Fibroblast of lung (primary cell): ENCODE data around the gene FANK1. TPM values are rescaled to one million over a fixed set of nuclear protein-coding genes. Genes with fewer than 3 reads are reported as not detected.

Experiments
- DNase-seq, 2 donors: peaks; one replicate each; pipeline versions ENCODE4 v3.0.0 to v3.0.0-alpha.2; 2010; ENCODE audit warnings: low read depth in 2 of 2
- H2AFZ ChIP-seq: 2 replicates; pipeline ENCODE4 v1.5.1; 2012; ENCODE audit warnings: low read length, control low read depth, inconsistent platforms
- H3K27ac ChIP-seq: 2 replicates; pipeline ENCODE4 v1.5.1; 2011; ENCODE audit warnings: low read length, control low read depth; ENCODE audit not compliant: insufficient read depth
- H3K27me3 ChIP-seq: 2 replicates; pipeline ENCODE4 v1.5.1; 2011; ENCODE audit warnings: mild to moderate bottlenecking, low read length; ENCODE audit not compliant: control insufficient read depth, insufficient read depth
- H3K36me3 ChIP-seq: 2 replicates; pipeline ENCODE4 v1.5.1; 2011; ENCODE audit warnings: low read length; ENCODE audit not compliant: control insufficient read depth, insufficient read depth
- H3K4me1 ChIP-seq: 2 replicates; pipeline ENCODE4 v1.5.1; 2011; ENCODE audit warnings: low read length; ENCODE audit not compliant: control insufficient read depth, insufficient read depth; ENCODE audit errors: extremely low read depth
- H3K4me2 ChIP-seq: 2 replicates; pipeline ENCODE4 v1.5.1; 2011; ENCODE audit warnings: low read length, control low read depth; ENCODE audit not compliant: insufficient read depth; ENCODE audit errors: extremely low read depth
- H3K4me3 ChIP-seq, 4 experiments: fragments of 200-600 bp in 1 of 4; sonication (generic) in 1 of 4; replicated peaks in 1 of 4; 2 replicates each; pipeline ENCODE4 v1.5.1; 2011 to 2016; ENCODE audit warnings: low read length in 4 of 4, low read depth in 3 of 4, mild to moderate bottlenecking in 3 of 4, control low read depth in 2 of 4, inconsistent platforms in 1 of 4, mixed read lengths in 1 of 4; ENCODE audit not compliant: insufficient read depth in 1 of 4; ENCODE audit errors: control extremely low read depth in 1 of 4
- H3K79me2 ChIP-seq: 2 replicates; pipeline ENCODE4 v1.5.1; 2012; ENCODE audit warnings: mild to moderate bottlenecking, low read length, inconsistent platforms; ENCODE audit not compliant: control insufficient read depth, insufficient read depth
- H3K9ac ChIP-seq: 2 replicates; pipeline ENCODE4 v1.5.1; 2011; ENCODE audit warnings: mild to moderate bottlenecking, low read length, control low read depth; ENCODE audit not compliant: insufficient read depth
- H3K9me3 ChIP-seq: 2 replicates; pipeline ENCODE4 v1.5.1; 2012; ENCODE audit warnings: low read depth, low read length; ENCODE audit not compliant: control insufficient read depth, insufficient read depth
- H4K20me1 ChIP-seq: 2 replicates; pipeline ENCODE4 v1.5.1; 2011; ENCODE audit warnings: low read length; ENCODE audit not compliant: control insufficient read depth, insufficient read depth; ENCODE audit errors: extremely low read depth
- CTCF ChIP-seq, 2 donors: IDR thresholded peaks in 1 of 2; conservative IDR thresholded peaks in 1 of 2; 1 replicate in 1 of 2; 2 replicates in 1 of 2; pipeline ENCODE4 v1.5.1; 2011 to 2012; ENCODE audit warnings: low read length in 2 of 2, control low read depth in 1 of 2, inconsistent platforms in 1 of 2, low read depth in 1 of 2, mild to moderate bottlenecking in 1 of 2
- EZH2 ChIP-seq: IDR thresholded peaks from 2 replicates; pipeline ENCODE4 v1.5.1; 2012; ENCODE audit warnings: low read length, control low read depth, mild to moderate bottlenecking; ENCODE audit errors: missing control alignments
- polyA plus RNA-seq, 2 donors: library from polyadenylated mRNA; depleted of rRNA in 1 of 2; stranded (reverse) in 1 of 2; unstranded in 1 of 2; fragments of >200 nt; gene quantifications; 2 replicates each; pipeline ENCODE4 v1.2.1, GENCODE V29; 2011 to 2012; ENCODE audit warnings: missing spikeins in 1 of 2
- total RNA-seq: library from RNA; depleted of rRNA; stranded (reverse); fragments of >200 nt; gene quantifications from 2 replicates; pipeline ENCODE4 v1.2.1, GENCODE V29; 2014

FANK1 gene
- total and polyA plus RNA-seq, 2 donors (not counting 1 experiment from before 2014, with no cell fraction given): 0.83 to 4.4 TPM

- H4K20me1 ChIP-seq: no peaks in the 10 kb centered on the region
- H3K9ac ChIP-seq: no peak overlapping the region
- H3K27ac ChIP-seq: no peak overlapping the region
- no peaks in the 10 kb centered on the region for H3K79me2 ChIP-seq
- DNase-seq: peak; percentile 34 to 59
- no peak overlapping the region for H3K4me3 ChIP-seq
- no peak overlapping the region for H2AFZ ChIP-seq
- no peaks in the 10 kb centered on the region for H3K4me1 ChIP-seq
- peaks cover 5% of the 10 kb centered on the region for H3K36me3 ChIP-seq
- TF ChIP-seq EZH2: no peak
- no peak for TF ChIP-seq CTCF (conservative IDR thresholded peaks at IDR 0.05 in 1 of 2, IDR thresholded peaks at IDR 0.05 in 1 of 2; ENCODE audit: low read depth in 1 of 2, low read length in 2 of 2)
- H3K9me3 ChIP-seq: no peaks in the 10 kb centered on the region
- H3K4me2 ChIP-seq: no peak overlapping the region
- no peaks in the 10 kb centered on the region for H3K27me3 ChIP-seq
These were observed 25.0 kb upstream of the FANK1 start for GRCh38 chr10:125871338-125871737.

DNA sequence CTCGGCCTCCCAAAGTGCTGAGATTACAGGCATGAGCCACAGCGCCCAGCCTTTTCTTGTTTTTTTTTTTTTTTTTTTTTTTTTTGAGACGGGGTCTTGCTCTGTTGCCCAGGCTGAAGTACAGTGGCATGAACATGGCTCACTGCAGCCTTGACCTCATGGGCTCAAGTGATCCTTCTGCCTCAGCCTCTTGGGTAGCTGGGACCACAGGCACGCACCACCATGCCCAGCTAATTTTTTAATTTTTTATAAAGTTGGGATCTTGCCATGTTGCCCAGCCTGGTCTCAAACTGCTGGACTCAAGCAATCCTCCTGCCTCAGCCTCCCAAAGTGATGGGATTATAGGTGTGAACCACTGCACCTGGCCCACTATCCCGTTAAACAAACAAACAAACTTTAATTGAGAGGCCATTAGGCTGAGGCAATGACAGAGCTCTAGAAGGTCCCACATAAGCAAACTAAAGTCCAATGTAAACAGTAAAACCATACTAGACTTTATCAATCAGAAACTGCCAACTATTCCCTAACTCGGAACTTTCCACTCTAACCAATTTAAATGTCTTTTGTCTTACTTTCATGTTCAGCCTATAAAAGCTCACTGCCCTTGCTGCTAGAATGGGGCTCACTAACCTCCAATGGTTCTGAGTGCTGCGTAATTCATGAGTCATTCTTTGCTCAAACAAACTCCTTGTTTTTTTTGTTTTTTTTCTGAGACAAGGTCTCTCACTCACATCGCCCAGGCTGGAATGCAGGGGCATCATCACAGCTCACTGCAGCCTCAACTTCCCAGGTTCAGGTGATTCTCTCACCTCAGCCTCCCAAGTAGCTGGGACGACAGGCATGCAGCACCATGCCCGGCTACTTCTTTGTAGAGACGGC lies 17.2 kb upstream of the FANK1 start:
- Histone ChIP-seq H3K4me3 (no peak overlapping the region), H3K9me3 (no peaks in the 10 kb centered on the region), H3K4me2 (no peak overlapping the region), H2AFZ (no peak overlapping the region), H3K9ac (no peak overlapping the region), H3K27ac (no peak overlapping the region), H3K27me3 (no peaks in the 10 kb centered on the region), H3K4me1 (no peaks in the 10 kb centered on the region), H3K36me3 (peaks cover 1% of the 10 kb centered on the region), H4K20me1 (no peaks in the 10 kb centered on the region), H3K79me2 (no peaks in the 10 kb centered on the region)
- TF ChIP-seq EZH2 (no peak), CTCF (conservative IDR thresholded peaks at IDR 0.05 in 1 of 2, IDR thresholded peaks at IDR 0.05 in 1 of 2; ENCODE audit: low read depth in 1 of 2, low read length in 2 of 2) (no peak)
- peak; percentile 93 to 96 for DNase-seq

DNA sequence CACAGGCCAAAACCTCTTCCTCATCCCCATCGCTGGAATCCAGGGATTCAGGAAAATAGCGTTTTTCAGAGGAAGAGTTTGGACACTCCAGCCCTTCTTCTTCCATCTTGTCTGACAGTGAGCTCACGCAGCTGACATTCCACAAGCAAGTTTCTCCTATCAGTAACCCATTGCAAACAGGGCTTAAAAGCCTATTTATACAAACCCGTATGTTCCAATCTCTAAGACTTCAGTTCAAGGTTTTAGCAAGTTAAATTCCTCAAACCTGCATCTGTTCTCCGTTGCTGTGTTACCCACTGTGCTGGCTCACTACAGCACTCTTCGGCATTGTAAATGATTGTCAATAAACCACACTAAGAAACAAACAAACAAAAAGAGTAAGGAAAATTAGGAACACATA lies 15.6 kb upstream of the FANK1 start:
- Histone ChIP-seq H3K27ac (no peak overlapping the region), H3K36me3 (peaks cover 1% of the 10 kb centered on the region), H3K4me1 (no peaks in the 10 kb centered on the region), H3K9me3 (no peaks in the 10 kb centered on the region), H2AFZ (no peak overlapping the region), H3K4me3 (no peak overlapping the region), H3K4me2 (no peak overlapping the region), H4K20me1 (no peaks in the 10 kb centered on the region), H3K27me3 (no peaks in the 10 kb centered on the region), H3K9ac (no peak overlapping the region), H3K79me2 (no peaks in the 10 kb centered on the region)
- no peak for TF ChIP-seq CTCF (conservative IDR thresholded peaks at IDR 0.05 in 1 of 2, IDR thresholded peaks at IDR 0.05 in 1 of 2; ENCODE audit: low read depth in 1 of 2, low read length in 2 of 2)
- DNase-seq: no peak
